HL-60 (cell line): ENCODE data around the gene FBXL17.

ENCODE experiments used
- POLR2AphosphoS5 ChIP-seq: IDR thresholded peaks from 2 replicates; pipeline ENCODE4 v1.6.1; 2012; ENCODE audit warnings: low read depth
- SPI1 ChIP-seq: IDR thresholded peaks from 2 replicates; pipeline ENCODE4 v1.6.1; 2012; ENCODE audit warnings: low read depth, mild to moderate bottlenecking, borderline replicate concordance
- TF ChIP-seq, protein P1 (sequence below): IDR thresholded peaks from one replicate; pipeline ENCODE4 v1.5.1; 2011; ENCODE audit warnings: low read length, control low read depth, inconsistent platforms; ENCODE audit not compliant: insufficient read depth

DNA sequence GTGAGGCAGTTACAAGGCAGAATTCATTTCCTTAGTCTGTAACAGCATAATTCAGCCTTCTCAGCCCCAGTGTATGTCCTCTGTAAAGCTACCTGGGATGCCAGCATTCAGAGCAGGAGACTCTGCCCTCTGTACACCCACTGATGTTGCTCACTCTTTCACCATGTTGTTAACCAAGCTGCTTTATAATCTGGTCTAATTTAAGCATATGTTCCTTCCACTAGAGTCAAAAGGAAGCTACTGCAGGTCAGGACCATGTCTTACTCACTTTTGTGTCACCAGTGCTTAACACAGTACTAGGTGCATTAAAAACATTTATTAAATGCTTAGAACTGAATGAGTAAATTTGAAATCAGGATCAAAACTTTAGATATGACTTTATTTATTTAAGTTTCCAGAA is 185.6 kb downstream of the FBXL17 start:
- TF ChIP-seq, protein P1, sequence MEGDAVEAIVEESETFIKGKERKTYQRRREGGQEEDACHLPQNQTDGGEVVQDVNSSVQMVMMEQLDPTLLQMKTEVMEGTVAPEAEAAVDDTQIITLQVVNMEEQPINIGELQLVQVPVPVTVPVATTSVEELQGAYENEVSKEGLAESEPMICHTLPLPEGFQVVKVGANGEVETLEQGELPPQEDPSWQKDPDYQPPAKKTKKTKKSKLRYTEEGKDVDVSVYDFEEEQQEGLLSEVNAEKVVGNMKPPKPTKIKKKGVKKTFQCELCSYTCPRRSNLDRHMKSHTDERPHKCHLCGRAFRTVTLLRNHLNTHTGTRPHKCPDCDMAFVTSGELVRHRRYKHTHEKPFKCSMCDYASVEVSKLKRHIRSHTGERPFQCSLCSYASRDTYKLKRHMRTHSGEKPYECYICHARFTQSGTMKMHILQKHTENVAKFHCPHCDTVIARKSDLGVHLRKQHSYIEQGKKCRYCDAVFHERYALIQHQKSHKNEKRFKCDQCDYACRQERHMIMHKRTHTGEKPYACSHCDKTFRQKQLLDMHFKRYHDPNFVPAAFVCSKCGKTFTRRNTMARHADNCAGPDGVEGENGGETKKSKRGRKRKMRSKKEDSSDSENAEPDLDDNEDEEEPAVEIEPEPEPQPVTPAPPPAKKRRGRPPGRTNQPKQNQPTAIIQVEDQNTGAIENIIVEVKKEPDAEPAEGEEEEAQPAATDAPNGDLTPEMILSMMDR = no peak
- TF ChIP-seq POLR2AphosphoS5 (no peak), SPI1 (no peak)
